Tibial nerve (tissue), 4 donors: ENCODE data around the gene REV3L.

Experiments
- CTCF ChIP-seq, 5 experiments: fragments of 200-600 bp in 3 of 5; fragments of 450-650 bp in 2 of 5; sonication (generic) in 3 of 5; IDR thresholded peaks; one replicate each; pipeline ENCODE4 v1.5.1; 2016 to 2019; ENCODE audit warnings: antibody characterized with exemption in 5 of 5, mild to moderate bottlenecking in 3 of 5, moderate library complexity in 2 of 5
- EP300 ChIP-seq, 2 donors: sonication (generic); formaldehyde crosslinking; IDR thresholded peaks; one replicate each; pipeline ENCODE4 v1.6.1; 2017; ENCODE audit warnings: antibody characterized with exemption in 2 of 2, mild to moderate bottlenecking in 1 of 2
- POLR2A ChIP-seq, 2 donors: fragments of 450-650 bp; IDR thresholded peaks; one replicate each; pipeline ENCODE4 v1.6.1; 2017; ENCODE audit warnings: antibody characterized with exemption in 2 of 2, mild to moderate bottlenecking in 2 of 2, moderate library complexity in 2 of 2

GRCh38 chr6:111441678-111442243 lies 41.3 kb downstream of the REV3L start:
- no peak for TF ChIP-seq POLR2A (IDR thresholded peaks at IDR 0.05)
- no peak for TF ChIP-seq CTCF (IDR thresholded peaks at IDR 0.05)
- no peak for TF ChIP-seq EP300 (IDR thresholded peaks at IDR 0.05)
